HepG2 (cell line): ENCODE measurements around the gene RABGGTA. TPM values are rescaled to one million over a fixed set of nuclear protein-coding genes. Genes with fewer than 3 reads are reported as not detected.

Experiments used
- KDM4B ChIP-seq: sonication (generic); formaldehyde crosslinking; IDR thresholded peaks from 2 replicates; pipeline ENCODE4 v1.4.0; 2020; ENCODE audit warnings: missing genetic modification reagents
- NR2F1 ChIP-seq, 2 experiments: fragments of 450-650 bp in 1 of 2; formaldehyde crosslinking in 1 of 2; IDR thresholded peaks; 2 replicates each; pipeline versions ENCODE4 v1.5.0 to v1.6.1; 2016 to 2020; ENCODE audit warnings: mild to moderate bottlenecking in 1 of 2, missing compliant biosample characterization in 1 of 2, missing genetic modification reagents in 1 of 2, moderate library complexity in 1 of 2
- SOX6 ChIP-seq, 2 experiments: fragments of 450-650 bp in 1 of 2; sonication (generic) in 1 of 2; formaldehyde crosslinking in 1 of 2; IDR thresholded peaks; 2 replicates each; pipeline versions ENCODE4 v1.4.0 to v1.6.1; 2017 to 2020; ENCODE audit warnings: antibody characterized with exemption in 1 of 2, mild to moderate bottlenecking in 1 of 2, missing genetic modification reagents in 1 of 2
- SP1 ChIP-seq, 2 experiments: fragments of 450-650 bp in 1 of 2; sonication (generic) in 1 of 2; formaldehyde crosslinking in 1 of 2; IDR thresholded peaks; 2 replicates each; pipeline versions ENCODE4 v1.4.0 to v1.6.1; 2016 to 2020; ENCODE audit warnings: missing genetic modification reagents in 1 of 2
- ZC3H4 ChIP-seq: sonication (generic); formaldehyde crosslinking; IDR thresholded peaks from 2 replicates; pipeline ENCODE4 v1.4.0; 2020; ENCODE audit warnings: missing genetic modification reagents, borderline replicate concordance
- ZNF598 ChIP-seq: sonication (generic); formaldehyde crosslinking; IDR thresholded peaks from 2 replicates; pipeline ENCODE4 v1.5.1; 2020; ENCODE audit warnings: mild to moderate bottlenecking, missing genetic modification reagents, borderline replicate concordance
- ZNF615 ChIP-seq: sonication (generic); formaldehyde crosslinking; IDR thresholded peaks from 2 replicates; pipeline ENCODE4 v1.5.0; 2020; ENCODE audit warnings: mild to moderate bottlenecking, missing genetic modification reagents, borderline replicate concordance
- ZNF790 ChIP-seq: sonication (generic); formaldehyde crosslinking; IDR thresholded peaks from 2 replicates; pipeline ENCODE4 v1.8.0; 2022; ENCODE audit warnings: missing genetic modification reagents, mild to moderate bottlenecking, borderline replicate concordance
- polyA plus RNA-seq, 8 experiments: library from polyadenylated mRNA; depleted of rRNA in 3 of 8; stranded (reverse) in 7 of 8; unstranded in 1 of 8; fragments of >200 nt; fragmentation: Illumina TruSeq in 4 of 8; extraction: Trizol in 4 of 8; gene quantifications; 2 replicates each; pipeline versions ENCODE4 v1.2.1 to v1.2.3, GENCODE V29; 2011 to 2016; ENCODE audit warnings: low read depth in 4 of 8, missing spikeins in 1 of 8, mixed read lengths in 1 of 8; ENCODE audit not compliant: insufficient read depth in 1 of 8
- total RNA-seq, 5 experiments: library from RNA; depleted of rRNA; stranded (reverse); fragments of >200 nt; fragmentation: Illumina TruSeq; extraction: Trizol; gene quantifications; 2 replicates each; pipeline ENCODE4 v1.2.3, GENCODE V29; 2016; ENCODE audit warnings: low read depth in 1 of 5
- TF ChIP-seq, protein P1 (sequence below): sonication (generic); formaldehyde crosslinking; IDR thresholded peaks from 2 replicates; pipeline ENCODE4 v1.4.0; 2020; ENCODE audit warnings: missing genetic modification reagents, borderline replicate concordance
- TF ChIP-seq, protein P2 (sequence below): sonication (generic); formaldehyde crosslinking; conservative IDR thresholded peaks from 2 replicates; pipeline ENCODE4 v1.8.0; 2022; ENCODE audit warnings: missing genetic modification reagents
- TF ChIP-seq, protein P3 (sequence below): sonication (generic); formaldehyde crosslinking; IDR thresholded peaks from 2 replicates; pipeline ENCODE4 v1.4.0; 2020; ENCODE audit warnings: missing genetic modification reagents
- TF ChIP-seq, protein P4 (sequence below): sonication (generic); formaldehyde crosslinking; IDR thresholded peaks from 2 replicates; pipeline ENCODE4 v1.4.0; 2020; ENCODE audit warnings: missing genetic modification reagents

Gene RABGGTA
- total and polyA plus RNA-seq, 2 of the 13 experiments (the other 11 are each of a cell fraction or from before 2014, with no cell fraction given) = 57.9 to 90.8 TPM

DNA sequence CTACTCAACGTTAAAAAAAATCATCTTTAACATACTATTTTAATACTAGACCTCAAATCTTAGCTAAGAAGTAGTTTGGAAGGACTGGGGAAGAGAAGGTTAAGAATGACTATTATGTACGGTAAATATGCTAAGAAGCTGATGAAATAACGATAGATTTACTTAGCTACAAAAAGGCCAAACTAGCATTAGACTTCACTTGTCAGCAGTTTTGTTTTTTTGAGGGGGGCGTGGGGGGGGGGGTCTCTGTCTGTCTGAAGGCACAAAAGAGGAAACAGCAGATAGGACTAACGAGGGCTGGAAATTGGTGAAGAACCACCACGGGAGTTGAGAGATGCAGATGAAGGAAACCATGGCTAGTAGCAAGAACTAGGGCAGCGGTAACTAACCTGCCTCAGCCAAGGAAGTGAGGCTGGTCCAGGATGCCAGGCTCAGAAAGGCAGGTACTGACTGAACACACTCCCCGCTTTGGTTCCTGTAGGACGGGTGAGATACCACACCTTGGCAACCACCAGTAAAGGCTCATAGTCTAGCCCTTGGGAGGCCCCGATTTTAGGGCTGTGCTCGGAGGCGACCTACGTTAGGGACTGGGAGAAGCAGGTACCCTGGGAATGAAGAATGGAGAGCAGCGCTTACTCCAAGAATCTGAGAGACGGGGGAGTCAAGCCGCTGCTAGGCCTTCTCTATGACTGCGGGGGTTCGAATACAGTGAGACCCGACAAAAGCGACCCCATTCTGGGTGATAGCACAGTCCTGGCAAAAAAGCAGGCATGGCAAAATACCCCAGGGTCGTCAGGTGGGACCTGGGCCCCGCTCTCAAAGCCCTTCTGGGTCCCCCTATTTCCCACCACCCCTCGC is 39.9 kb downstream of the RABGGTA start (continued):
- TF ChIP-seq, protein P1, sequence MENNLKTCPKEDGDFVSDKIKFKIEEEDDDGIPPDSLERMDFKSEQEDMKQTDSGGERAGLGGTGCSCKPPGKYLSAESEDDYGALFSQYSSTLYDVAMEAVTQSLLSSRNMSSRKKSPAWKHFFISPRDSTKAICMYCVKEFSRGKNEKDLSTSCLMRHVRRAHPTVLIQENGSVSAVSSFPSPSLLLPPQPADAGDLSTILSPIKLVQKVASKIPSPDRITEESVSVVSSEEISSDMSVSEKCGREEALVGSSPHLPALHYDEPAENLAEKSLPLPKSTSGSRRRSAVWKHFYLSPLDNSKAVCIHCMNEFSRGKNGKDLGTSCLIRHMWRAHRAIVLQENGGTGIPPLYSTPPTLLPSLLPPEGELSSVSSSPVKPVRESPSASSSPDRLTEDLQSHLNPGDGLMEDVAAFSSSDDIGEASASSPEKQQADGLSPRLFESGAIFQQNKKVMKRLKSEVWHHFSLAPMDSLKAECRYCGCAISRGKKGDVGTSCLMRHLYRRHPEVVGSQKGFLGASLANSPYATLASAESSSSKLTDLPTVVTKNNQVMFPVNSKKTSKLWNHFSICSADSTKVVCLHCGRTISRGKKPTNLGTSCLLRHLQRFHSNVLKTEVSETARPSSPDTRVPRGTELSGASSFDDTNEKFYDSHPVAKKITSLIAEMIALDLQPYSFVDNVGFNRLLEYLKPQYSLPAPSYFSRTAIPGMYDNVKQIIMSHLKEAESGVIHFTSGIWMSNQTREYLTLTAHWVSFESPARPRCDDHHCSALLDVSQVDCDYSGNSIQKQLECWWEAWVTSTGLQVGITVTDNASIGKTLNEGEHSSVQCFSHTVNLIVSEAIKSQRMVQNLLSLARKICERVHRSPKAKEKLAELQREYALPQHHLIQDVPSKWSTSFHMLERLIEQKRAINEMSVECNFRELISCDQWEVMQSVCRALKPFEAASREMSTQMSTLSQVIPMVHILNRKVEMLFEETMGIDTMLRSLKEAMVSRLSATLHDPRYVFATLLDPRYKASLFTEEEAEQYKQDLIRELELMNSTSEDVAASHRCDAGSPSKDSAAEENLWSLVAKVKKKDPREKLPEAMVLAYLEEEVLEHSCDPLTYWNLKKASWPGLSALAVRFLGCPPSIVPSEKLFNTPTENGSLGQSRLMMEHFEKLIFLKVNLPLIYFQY (CRISPR knock-in tag) = peak; percentile 51; the same call in 1 of the 2 replicates
- TF ChIP-seq, protein P2, sequence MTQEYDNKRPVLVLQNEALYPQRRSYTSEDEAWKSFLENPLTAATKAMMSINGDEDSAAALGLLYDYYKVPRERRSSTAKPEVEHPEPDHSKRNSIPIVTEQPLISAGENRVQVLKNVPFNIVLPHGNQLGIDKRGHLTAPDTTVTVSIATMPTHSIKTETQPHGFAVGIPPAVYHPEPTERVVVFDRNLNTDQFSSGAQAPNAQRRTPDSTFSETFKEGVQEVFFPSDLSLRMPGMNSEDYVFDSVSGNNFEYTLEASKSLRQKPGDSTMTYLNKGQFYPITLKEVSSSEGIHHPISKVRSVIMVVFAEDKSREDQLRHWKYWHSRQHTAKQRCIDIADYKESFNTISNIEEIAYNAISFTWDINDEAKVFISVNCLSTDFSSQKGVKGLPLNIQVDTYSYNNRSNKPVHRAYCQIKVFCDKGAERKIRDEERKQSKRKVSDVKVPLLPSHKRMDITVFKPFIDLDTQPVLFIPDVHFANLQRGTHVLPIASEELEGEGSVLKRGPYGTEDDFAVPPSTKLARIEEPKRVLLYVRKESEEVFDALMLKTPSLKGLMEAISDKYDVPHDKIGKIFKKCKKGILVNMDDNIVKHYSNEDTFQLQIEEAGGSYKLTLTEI (CRISPR knock-in tag) = no peak
- TF ChIP-seq, protein P3, sequence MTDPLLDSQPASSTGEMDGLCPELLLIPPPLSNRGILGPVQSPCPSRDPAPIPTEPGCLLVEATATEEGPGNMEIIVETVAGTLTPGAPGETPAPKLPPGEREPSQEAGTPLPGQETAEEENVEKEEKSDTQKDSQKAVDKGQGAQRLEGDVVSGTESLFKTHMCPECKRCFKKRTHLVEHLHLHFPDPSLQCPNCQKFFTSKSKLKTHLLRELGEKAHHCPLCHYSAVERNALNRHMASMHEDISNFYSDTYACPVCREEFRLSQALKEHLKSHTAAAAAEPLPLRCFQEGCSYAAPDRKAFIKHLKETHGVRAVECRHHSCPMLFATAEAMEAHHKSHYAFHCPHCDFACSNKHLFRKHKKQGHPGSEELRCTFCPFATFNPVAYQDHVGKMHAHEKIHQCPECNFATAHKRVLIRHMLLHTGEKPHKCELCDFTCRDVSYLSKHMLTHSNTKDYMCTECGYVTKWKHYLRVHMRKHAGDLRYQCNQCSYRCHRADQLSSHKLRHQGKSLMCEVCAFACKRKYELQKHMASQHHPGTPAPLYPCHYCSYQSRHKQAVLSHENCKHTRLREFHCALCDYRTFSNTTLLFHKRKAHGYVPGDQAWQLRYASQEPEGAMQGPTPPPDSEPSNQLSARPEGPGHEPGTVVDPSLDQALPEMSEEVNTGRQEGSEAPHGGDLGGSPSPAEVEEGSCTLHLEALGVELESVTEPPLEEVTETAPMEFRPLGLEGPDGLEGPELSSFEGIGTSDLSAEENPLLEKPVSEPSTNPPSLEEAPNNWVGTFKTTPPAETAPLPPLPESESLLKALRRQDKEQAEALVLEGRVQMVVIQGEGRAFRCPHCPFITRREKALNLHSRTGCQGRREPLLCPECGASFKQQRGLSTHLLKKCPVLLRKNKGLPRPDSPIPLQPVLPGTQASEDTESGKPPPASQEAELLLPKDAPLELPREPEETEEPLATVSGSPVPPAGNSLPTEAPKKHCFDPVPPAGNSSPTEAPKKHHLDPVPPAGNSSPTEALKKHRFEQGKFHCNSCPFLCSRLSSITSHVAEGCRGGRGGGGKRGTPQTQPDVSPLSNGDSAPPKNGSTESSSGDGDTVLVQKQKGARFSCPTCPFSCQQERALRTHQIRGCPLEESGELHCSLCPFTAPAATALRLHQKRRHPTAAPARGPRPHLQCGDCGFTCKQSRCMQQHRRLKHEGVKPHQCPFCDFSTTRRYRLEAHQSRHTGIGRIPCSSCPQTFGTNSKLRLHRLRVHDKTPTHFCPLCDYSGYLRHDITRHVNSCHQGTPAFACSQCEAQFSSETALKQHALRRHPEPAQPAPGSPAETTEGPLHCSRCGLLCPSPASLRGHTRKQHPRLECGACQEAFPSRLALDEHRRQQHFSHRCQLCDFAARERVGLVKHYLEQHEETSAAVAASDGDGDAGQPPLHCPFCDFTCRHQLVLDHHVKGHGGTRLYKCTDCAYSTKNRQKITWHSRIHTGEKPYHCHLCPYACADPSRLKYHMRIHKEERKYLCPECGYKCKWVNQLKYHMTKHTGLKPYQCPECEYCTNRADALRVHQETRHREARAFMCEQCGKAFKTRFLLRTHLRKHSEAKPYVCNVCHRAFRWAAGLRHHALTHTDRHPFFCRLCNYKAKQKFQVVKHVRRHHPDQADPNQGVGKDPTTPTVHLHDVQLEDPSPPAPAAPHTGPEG = peak; percentile 64; the same call in 1 of the 2 replicates
- TF ChIP-seq ZNF598 (CRISPR knock-in tag) (peak; percentile 37; the same call in 1 of the 2 replicates), KDM4B (CRISPR knock-in tag) (peak; percentile 25; the same call in 1 of the 2 replicates), ZNF615 (CRISPR knock-in tag) (peak; percentile 95; the same call in 1 of the 2 replicates), SOX6 (IDR thresholded peaks at IDR 0.05) (no peak), SOX6 (CRISPR knock-in tag; IDR thresholded peaks at IDR 0.05) (no peak), NR2F1 (CRISPR knock-in tag; IDR thresholded peaks at IDR 0.05) (0 out of 4 replicates have a peak, but pooled peaks of 1 of the 2 experiments have one; percentile 3), SP1 (IDR thresholded peaks at IDR 0.05) (no peak), SP1 (CRISPR knock-in tag; IDR thresholded peaks at IDR 0.05) (0 out of 2 replicates have a peak, but pooled peaks have one; percentile 55), ZC3H4 (CRISPR knock-in tag) (peak; percentile 92), ZNF790 (peak; percentile 68; the same call in 1 of the 2 replicates)
- TF ChIP-seq, protein P4, sequence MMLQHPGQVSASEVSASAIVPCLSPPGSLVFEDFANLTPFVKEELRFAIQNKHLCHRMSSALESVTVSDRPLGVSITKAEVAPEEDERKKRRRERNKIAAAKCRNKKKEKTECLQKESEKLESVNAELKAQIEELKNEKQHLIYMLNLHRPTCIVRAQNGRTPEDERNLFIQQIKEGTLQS (CRISPR knock-in tag) = peak; percentile 40; the same call in 1 of the 2 replicates
